ENCODE data around the gene COL11A1. TPM values are rescaled to one million over a fixed set of nuclear protein-coding genes. Genes with fewer than 3 reads are reported as not detected.

The COL11A1 gene
- total RNA-seq, 1 donor from 2014 or later: 120 TPM

- no peak for DNase-seq (ENCODE audit: low read depth)
Observed at GRCh38 chr1:102901996-102902395, 206.3 kb downstream of the COL11A1 start.

GRCh38 chr1:102899935-102900334 is 208.4 kb downstream of the COL11A1 start:
- DNase-seq (ENCODE audit: low read depth): no peak

DNA sequence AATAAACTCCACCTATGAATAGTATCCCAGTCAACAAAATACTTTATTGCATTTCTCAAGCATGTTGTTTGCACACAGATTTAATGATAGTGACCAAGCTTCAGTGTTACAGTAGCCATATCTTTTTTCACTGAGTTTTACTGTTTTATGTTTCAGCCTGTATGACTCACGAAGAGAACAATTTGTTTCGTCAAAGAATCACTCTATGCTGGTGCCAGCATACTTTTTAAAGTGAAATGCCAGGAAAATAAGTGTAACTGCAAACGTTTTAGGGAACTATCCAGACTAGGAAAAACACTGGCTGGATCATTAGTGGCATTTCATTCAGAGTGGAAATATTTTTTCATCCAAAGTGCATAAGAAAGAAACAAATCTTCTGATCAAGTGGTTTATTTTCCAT is 210.8 kb downstream of the COL11A1 start:
- DNase-seq (ENCODE audit: low read depth): peak; percentile 36

- no peak for DNase-seq (ENCODE audit: low read depth)
Observed at GRCh38 chr1:102896771-102897170, 211.6 kb downstream of the COL11A1 start.

DNA sequence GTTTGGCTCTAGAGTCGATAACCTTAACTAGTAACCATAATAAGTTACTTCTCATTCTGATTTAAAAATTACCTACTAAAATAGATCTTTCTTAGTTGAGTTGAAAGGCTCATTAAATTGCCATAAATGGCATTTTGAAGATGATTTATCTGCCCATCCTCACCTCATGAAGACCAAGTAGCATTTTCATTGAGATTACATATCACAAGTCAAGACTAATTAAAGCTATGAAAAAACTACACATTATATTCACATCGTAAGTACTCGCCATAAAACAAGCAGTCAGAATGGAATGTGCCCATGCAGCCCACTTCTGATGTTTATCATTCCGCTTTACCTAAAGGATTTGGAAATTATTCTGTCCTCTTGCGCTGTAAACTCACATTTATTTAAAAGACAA is 212.0 kb downstream of the COL11A1 start:
- no peak for DNase-seq (ENCODE audit: low read depth)

GRCh38 chr1:102891868-102892625 is 216.3 kb downstream of the COL11A1 start:
- peak; percentile 24 for DNase-seq (ENCODE audit: low read depth)

GRCh38 chr1:102886638-102887037 is 221.7 kb downstream of the COL11A1 start:
- DNase-seq (ENCODE audit: low read depth): no peak

DNA sequence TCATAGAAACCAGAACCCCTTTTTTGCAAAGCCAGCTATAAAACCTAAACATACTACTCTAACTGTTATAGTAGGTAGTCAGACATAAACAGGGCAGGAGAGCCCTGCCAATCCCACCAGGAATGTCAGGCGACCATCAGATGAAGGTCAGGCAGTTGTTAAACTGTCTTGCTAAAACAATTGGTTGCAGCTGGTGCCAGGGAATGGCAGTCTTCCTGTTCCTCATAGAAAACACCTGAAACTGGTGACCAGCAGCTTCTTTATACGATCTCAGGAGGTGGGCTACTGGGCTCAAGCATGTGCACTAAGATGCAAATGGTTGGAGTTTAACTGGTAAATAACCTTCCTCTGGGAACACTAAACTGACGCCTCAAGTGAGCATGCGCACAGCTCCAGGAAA is 224.1 kb downstream of the COL11A1 start:
- no peak for DNase-seq (ENCODE audit: low read depth)

- DNase-seq (ENCODE audit: low read depth): peak; percentile 69
Observed at GRCh38 chr1:102879439-102879993, 228.8 kb downstream of the COL11A1 start.

DNA sequence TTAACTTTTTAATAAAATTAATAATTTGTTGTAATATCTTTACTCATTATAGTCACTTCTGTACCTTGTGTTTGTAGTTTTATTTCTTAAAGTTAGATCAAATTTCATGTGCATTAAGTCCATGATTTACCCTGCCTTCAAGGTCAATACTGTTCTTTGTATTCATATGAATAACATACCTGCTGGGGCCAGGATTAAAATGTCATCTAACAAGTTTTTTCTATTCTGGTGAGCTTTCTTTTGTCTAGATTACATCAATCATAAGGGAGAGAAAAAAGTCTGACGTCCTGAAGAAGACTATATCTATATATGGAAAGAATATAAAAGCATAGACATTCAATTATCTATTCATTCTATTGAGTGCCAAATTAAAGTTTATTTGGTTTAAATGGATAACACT is 232.6 kb downstream of the COL11A1 start:
- no peak for DNase-seq (ENCODE audit: low read depth)

- DNase-seq (ENCODE audit: low read depth): no peak
Observed at GRCh38 chr1:102872526-102872925, 235.8 kb downstream of the COL11A1 start.

DNA sequence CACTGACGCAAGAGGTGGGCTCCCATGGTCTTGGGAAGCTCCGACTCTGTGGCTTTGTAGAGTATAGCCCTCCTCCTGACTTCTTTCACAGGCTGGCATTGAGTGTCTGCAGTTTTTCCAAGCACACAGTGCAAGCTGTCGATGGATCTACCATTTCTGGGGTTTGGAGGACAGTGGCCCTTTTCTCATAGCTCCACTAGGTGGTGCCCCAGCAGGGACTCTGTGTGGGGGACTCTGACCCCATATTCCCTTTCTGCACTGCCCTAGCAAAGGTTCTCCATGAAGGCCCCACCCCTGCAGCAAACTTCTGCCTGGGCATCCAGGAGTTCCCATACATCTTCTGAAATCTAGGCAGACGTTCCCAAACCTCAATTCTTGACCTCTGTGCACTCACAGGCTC is 236.2 kb downstream of the COL11A1 start:
- no peak for DNase-seq (ENCODE audit: low read depth)

GRCh38 chr1:102863704-102864103 is 244.6 kb downstream of the COL11A1 start:
- DNase-seq (ENCODE audit: low read depth): no peak

DNA sequence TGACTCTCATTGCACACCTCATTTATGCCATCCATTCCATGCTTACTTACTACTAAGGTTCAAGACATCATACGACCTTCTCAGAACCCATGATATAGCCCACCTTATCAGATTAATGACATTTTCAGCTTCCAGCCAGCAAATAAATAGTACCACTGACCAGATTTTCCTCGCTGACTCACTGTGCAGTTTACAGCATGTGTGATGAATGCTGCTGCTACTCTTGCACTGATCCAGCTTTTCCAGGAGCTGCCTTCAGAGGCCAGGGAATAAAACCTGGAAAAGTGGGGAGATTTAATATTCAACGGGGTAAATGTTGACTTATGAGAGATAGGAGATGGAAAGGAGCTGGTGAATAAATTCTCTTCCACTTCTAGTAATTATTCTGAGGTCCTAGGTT is 247.1 kb downstream of the COL11A1 start:
- DNase-seq (ENCODE audit: low read depth): no peak

GRCh38 chr1:102858695-102859094 is 249.6 kb downstream of the COL11A1 start:
- peak; percentile 21 for DNase-seq (ENCODE audit: low read depth)

GRCh38 chr1:102857251-102857650 is 251.1 kb downstream of the COL11A1 start:
- DNase-seq (ENCODE audit: low read depth): no peak

DNA sequence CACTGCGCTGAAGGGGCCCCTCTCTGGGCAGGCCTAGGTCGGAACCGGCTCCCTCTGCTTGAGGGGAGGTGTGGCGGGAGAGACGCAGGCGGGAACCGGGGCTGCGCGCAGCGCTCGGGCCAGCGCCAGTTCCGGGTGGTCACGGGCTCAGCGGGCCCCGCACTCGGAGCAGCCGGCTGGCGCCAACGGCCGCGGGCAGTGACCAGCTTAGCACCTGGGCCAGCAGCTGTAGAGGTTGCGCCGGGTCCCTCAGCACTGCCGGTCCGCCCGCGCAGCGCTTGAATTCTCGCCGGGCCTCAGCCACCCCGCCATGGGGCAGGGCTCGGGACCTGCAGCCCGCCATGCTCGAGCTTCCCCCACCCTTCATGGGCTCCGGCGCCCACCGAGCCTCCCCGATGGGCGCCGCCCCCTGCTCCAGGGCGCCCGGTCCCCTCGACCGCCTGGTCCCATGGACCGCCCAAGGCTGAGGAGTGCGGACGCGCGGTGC is 254.6 kb downstream of the COL11A1 start:
- no peak for DNase-seq (ENCODE audit: low read depth)

- DNase-seq (ENCODE audit: low read depth): peak; percentile 6
Observed at GRCh38 chr1:102853136-102853535, 255.2 kb downstream of the COL11A1 start.

DNA sequence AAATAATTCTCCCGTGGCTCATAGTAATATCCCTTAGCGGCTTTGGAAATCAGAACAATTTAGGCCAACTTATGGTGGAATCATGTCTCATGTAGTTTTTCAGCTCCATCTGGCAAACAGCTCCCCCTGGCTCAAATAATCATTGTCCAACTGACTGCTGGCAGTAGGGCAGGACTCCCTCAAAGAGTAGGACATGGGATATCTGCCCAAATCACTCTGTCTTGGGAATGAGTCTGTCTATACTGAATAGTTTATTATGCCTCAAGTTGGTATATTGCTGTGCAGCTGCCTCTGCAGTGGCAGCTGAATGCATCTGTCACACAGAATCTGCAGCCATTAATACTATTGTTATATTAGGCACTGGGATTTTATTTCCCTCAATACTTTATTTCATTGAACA is 255.7 kb downstream of the COL11A1 start:
- peak; percentile 57 for DNase-seq (ENCODE audit: low read depth)

GRCh38 chr1:102851616-102852015 is 256.7 kb downstream of the COL11A1 start:
- peak; percentile 9 for DNase-seq (ENCODE audit: low read depth)

- peak; percentile 16 for DNase-seq (ENCODE audit: low read depth)
Observed at GRCh38 chr1:102842606-102843005, 265.7 kb downstream of the COL11A1 start.

DNA sequence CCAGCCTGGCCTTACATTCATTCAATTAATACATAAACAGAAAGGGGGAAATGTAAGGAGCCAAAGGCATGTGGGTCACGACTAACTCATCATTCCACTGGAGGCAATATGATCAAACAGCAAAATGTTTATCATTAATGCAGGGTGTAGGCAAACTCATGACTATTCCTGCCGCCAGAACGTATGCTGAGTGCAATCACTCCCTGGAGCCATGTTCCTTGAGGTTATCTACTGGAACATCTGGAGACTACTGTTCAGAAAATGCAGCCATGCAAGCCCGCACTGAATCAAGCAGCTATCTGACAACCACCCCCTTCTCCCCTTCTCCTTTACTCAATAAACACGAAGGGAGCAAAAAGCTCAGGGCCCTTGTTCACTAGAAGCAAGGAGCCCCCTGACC is 267.6 kb downstream of the COL11A1 start:
- DNase-seq (ENCODE audit: low read depth): no peak

GRCh38 chr1:102838016-102838415 is 270.3 kb downstream of the COL11A1 start:
- DNase-seq (ENCODE audit: low read depth): peak; percentile 25

Data from myocyte (in vitro differentiated cells).